SU-DHL-6 (cell line): ENCODE results near the gene GDNF.

Experiments used
- H2AFZ ChIP-seq: fragments of 200-600 bp; sonication (generic); 2 replicates; pipeline ENCODE4 v1.6.1; 2014; ENCODE audit warnings: low read depth, mild to moderate bottlenecking, moderate library complexity, mixed read lengths, antibody characterized with exemption, low read length; ENCODE audit not compliant: severe bottlenecking
- H3F3A ChIP-seq: fragments of 200-600 bp; shearing (Covaris generic); 2 replicates; pipeline ENCODE4 v1.6.0; 2016; ENCODE audit warnings: antibody characterized with exemption, mild to moderate bottlenecking; ENCODE audit not compliant: insufficient read depth
- H3K27ac ChIP-seq: fragments of 200-600 bp; sonication (generic); 2 replicates; pipeline ENCODE4 v1.5.1; 2016; ENCODE audit warnings: low read depth, mild to moderate bottlenecking, low read length, moderate library complexity, mixed read lengths
- H3K27me3 ChIP-seq: fragments of 200-600 bp; sonication (generic), shearing (Covaris generic); 2 replicates; pipeline ENCODE4 v1.6.0; 2014; ENCODE audit warnings: mild to moderate bottlenecking, low read length
- H3K36me3 ChIP-seq: fragments of 200-600 bp; sonication (generic); 2 replicates; pipeline ENCODE4 v1.6.1; 2014; ENCODE audit warnings: mild to moderate bottlenecking, low read length, mixed read lengths
- H3K4me2 ChIP-seq: fragments of 300-600, 200-600 bp; shearing (Covaris generic), sonication (generic); 2 replicates; pipeline ENCODE4 v1.6.0; 2014; ENCODE audit warnings: low read length, low read depth, mild to moderate bottlenecking; ENCODE audit not compliant: poor library complexity, severe bottlenecking
- H3K4me3 ChIP-seq: fragments of 200-600 bp; sonication (generic); 2 replicates; pipeline ENCODE4 v1.5.1; 2014; ENCODE audit warnings: antibody characterized with exemption, low read length, mild to moderate bottlenecking, mixed read lengths; ENCODE audit not compliant: insufficient read depth, poor library complexity, severe bottlenecking
- H3K79me2 ChIP-seq: fragments of 200-600 bp; sonication (generic); 2 replicates; pipeline ENCODE4 v1.6.1; 2014; ENCODE audit warnings: mild to moderate bottlenecking, low read length, moderate library complexity; ENCODE audit not compliant: insufficient read depth
- H3K9ac ChIP-seq: fragments of 200-600 bp; sonication (generic); 2 replicates; pipeline ENCODE4 v1.7.0; 2014; ENCODE audit warnings: mild to moderate bottlenecking, low read length
- H3K9me2 ChIP-seq: fragments of 200-600 bp; sonication (generic); replicated peaks from 2 replicates; pipeline ENCODE4 v1.6.1; 2014; ENCODE audit warnings: low read length; ENCODE audit not compliant: insufficient read depth
- H3K9me3 ChIP-seq: fragments of 200-600 bp; sonication (generic); 2 replicates; pipeline ENCODE4 v1.6.1; 2014; ENCODE audit warnings: low read length, mixed read lengths; ENCODE audit not compliant: insufficient read depth
- H4K20me1 ChIP-seq: fragments of 200-600 bp; sonication (generic); 2 replicates; pipeline ENCODE4 v1.6.1; 2014; ENCODE audit warnings: low read depth, mild to moderate bottlenecking, antibody characterized with exemption, low read length, moderate library complexity, mixed read lengths
- EZH2phosphoT487 ChIP-seq: fragments of 200-600 bp; sonication (generic), shearing (Covaris generic); conservative IDR thresholded peaks from 2 replicates; pipeline ENCODE4 v1.6.1; 2018; ENCODE audit warnings: mild to moderate bottlenecking, antibody characterized with exemption, low read length, moderate library complexity, mixed read lengths
- TF ChIP-seq, protein P1 (sequence below): fragments of 200-600 bp; sonication (generic); IDR thresholded peaks from one replicate; pipeline ENCODE4 v1.5.1; 2017; ENCODE audit warnings: antibody characterized with exemption, mild to moderate bottlenecking, low read length, moderate library complexity; ENCODE audit not compliant: insufficient read depth, poor library complexity, severe bottlenecking

GDNF gene

DNA sequence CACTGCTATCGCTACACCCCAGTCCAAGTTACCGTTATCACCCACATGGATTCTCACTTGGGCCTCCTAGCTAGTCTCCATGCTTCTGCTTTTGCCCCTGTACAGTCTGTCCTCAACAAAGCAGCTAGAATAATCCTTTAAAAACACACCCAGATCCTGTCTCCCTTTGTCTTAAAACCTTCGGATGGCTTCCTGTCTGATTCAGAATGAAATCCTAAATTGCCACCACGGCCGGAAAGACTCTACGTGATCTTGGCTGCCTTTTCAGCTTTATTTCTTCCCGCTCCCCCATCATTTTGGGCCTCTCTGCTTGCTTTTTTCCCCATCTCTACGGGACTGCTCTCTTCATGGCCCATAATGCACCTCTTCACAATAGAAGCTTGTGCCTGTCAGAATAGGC lies 33.4 kb downstream of the GDNF start:
- Histone ChIP-seq H3F3A (no peaks in the 10 kb centered on the region), H2AFZ (no peak overlapping the region), H3K9me3 (no peaks in the 10 kb centered on the region), H3K9me2 (no peaks in the 10 kb centered on the region), H3K36me3 (no peaks in the 10 kb centered on the region), H3K9ac (no peak overlapping the region), H4K20me1 (no peaks in the 10 kb centered on the region), H3K4me3 (no peak overlapping the region), H3K79me2 (no peaks in the 10 kb centered on the region), H3K27me3 (no peaks in the 10 kb centered on the region), H3K27ac (no peak overlapping the region), H3K4me2 (no peak overlapping the region)
- no peak for TF ChIP-seq EZH2phosphoT487
- TF ChIP-seq, protein P1, sequence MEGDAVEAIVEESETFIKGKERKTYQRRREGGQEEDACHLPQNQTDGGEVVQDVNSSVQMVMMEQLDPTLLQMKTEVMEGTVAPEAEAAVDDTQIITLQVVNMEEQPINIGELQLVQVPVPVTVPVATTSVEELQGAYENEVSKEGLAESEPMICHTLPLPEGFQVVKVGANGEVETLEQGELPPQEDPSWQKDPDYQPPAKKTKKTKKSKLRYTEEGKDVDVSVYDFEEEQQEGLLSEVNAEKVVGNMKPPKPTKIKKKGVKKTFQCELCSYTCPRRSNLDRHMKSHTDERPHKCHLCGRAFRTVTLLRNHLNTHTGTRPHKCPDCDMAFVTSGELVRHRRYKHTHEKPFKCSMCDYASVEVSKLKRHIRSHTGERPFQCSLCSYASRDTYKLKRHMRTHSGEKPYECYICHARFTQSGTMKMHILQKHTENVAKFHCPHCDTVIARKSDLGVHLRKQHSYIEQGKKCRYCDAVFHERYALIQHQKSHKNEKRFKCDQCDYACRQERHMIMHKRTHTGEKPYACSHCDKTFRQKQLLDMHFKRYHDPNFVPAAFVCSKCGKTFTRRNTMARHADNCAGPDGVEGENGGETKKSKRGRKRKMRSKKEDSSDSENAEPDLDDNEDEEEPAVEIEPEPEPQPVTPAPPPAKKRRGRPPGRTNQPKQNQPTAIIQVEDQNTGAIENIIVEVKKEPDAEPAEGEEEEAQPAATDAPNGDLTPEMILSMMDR: no peak

DNA sequence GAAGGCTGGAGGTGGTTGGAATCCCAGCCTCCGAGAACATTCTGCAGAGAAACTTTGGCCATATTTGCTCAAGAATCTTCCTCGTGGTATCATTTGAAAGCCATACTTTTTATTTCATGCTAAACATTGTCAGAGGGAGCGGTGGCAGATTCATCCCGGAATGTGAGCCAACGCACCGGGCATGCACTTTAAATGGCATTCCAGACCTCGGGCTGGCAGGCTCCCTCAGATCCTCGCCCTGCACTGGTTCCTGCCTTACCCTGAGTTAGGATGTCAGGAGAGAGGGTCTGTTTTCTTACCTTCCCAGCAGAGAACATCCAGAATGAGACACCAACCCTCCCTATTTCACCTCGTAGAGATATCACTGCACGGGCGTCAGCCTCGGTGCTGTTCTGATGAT lies 33.8 kb downstream of the GDNF start:
- no peaks in the 10 kb centered on the region for H3K9me2 ChIP-seq
- no peak overlapping the region for H3K27ac ChIP-seq
- H2AFZ ChIP-seq: no peak overlapping the region
- no peaks in the 10 kb centered on the region for H4K20me1 ChIP-seq
- no peak for TF ChIP-seq EZH2phosphoT487
- TF ChIP-seq, protein P1: no peak
- no peaks in the 10 kb centered on the region for H3F3A ChIP-seq
- no peaks in the 10 kb centered on the region for H3K9me3 ChIP-seq
- H3K4me2 ChIP-seq: no peak overlapping the region
- H3K27me3 ChIP-seq: no peaks in the 10 kb centered on the region
- no peak overlapping the region for H3K9ac ChIP-seq
- no peaks in the 10 kb centered on the region for H3K36me3 ChIP-seq
- no peaks in the 10 kb centered on the region for H3K79me2 ChIP-seq
- no peak overlapping the region for H3K4me3 ChIP-seq

DNA sequence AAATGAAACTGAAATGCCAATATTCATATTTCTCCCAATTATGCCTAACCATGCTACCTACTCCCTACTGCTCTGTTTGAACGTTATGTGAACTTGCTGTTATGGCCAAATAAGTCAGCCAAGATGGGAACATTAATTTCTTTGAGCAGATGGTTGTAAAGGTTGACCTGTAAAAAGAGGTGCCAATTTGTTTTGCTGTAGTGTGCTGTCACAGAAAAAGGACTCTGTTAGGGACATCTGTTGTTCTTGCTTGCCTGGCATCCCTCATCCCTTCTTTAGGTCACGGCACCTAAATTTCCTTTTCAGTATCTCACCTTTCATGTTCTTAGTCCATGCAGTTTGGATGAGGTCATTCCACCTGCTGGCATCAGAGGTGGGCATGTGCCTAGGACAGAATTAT lies 35.4 kb downstream of the GDNF start:
- Histone ChIP-seq H3K9me2 (no peaks in the 10 kb centered on the region), H3K9ac (no peak overlapping the region), H3K9me3 (no peaks in the 10 kb centered on the region), H3K79me2 (no peaks in the 10 kb centered on the region), H4K20me1 (no peaks in the 10 kb centered on the region), H3K4me3 (no peak overlapping the region), H3F3A (no peaks in the 10 kb centered on the region), H3K27ac (no peak overlapping the region), H3K36me3 (no peaks in the 10 kb centered on the region), H3K27me3 (no peaks in the 10 kb centered on the region), H3K4me2 (no peak overlapping the region), H2AFZ (no peak overlapping the region)
- no peak for TF ChIP-seq EZH2phosphoT487
- TF ChIP-seq, protein P1: no peak

DNA sequence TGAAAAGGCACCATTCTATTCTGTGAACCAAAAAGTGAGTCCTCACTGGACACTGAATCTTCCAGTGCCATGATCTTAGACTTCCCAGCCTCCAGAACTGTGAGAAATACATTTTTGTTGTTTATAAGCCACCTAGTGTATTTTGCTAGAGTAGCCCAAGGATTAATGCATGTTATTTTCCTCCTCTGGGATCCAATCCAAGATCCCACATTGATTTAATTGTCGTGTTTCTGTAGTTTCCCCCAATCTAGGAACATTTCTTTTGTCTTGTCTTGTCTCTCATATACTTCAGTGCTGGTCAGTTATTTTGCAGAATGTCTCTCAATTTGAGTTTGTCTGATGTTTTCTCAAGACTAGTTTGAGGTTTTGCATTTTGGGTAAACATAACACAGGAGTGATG lies 36.4 kb downstream of the GDNF start:
- Histone ChIP-seq H3K9me2 (no peaks in the 10 kb centered on the region), H4K20me1 (no peaks in the 10 kb centered on the region), H3K4me2 (no peak overlapping the region), H3K79me2 (no peaks in the 10 kb centered on the region), H3K9me3 (no peaks in the 10 kb centered on the region), H3K36me3 (no peaks in the 10 kb centered on the region), H2AFZ (no peak overlapping the region), H3K9ac (no peak overlapping the region), H3F3A (no peaks in the 10 kb centered on the region), H3K27ac (no peak overlapping the region), H3K27me3 (no peaks in the 10 kb centered on the region), H3K4me3 (no peak overlapping the region)
- TF ChIP-seq, protein P1: no peak
- no peak for TF ChIP-seq EZH2phosphoT487
